Measurements from ENCODE around the gene WWTR1. TPM values are rescaled to one million over a fixed set of nuclear protein-coding genes. Genes with fewer than 3 reads are reported as not detected.

Gene WWTR1
- total and polyA plus RNA-seq, 2 donors from 2014 or later, result 23.3 to 117 TPM

DNA sequence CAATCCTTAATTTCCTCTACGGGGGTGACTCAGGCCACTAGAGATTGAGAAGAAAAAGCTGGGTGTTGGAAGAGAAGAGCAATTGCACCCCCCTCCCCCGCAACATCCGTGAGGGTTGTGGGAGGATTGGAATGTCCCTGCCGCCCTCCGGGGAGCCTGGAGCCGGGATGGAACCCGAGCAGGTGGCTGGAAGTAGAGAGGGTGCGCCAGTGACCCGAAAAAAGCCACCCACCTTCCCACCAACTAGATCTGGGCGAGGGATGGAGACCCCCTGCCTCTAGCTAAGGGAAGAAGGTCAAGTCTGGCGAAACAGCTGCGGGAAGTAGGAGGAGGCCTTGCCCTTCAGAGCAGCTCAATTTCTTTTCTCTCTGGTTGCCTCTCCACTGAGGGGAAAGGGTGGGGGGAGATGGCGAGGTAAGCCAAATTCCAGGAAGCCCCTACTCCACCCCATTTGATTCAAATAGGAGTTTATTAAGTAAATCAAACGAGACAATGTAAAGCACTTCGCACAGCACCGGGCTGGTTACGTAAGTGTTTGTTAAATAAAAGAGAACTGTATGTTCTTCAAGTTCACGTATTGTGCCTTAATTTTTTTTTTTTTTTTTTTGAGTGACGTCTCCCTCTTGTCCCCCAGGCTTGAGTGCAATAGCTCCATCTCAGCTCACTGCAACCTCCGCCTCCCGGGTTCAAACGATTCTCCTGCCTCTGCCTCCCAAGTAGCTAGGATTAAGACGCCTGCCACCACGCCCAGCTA lies 1.1 kb upstream of the WWTR1 start:
- no peaks in the 10 kb centered on the region for H3K9me3 ChIP-seq (ENCODE audit: control insufficient read depth in 2 of 3, insufficient read depth in 1 of 3, low read length in 3 of 3)
- H3K27ac ChIP-seq (ENCODE audit: low read depth in 2 of 2, low read length in 2 of 2), result peak overlapping the region; percentile 97 to 99
- peaks cover 2 to 12% (median 12%) of the 10 kb centered on the region in 3 donors for H3K4me1 ChIP-seq (ENCODE audit: control insufficient read depth in 2 of 3, insufficient read depth in 2 of 3, low read depth in 1 of 3, low read length in 3 of 3)
- H3K9ac ChIP-seq (ENCODE audit: low read length in 3 of 3), result peak overlapping the region; percentile 38 to 92 (median 88)
- no peak for FAIRE-seq
- no peaks in the 10 kb centered on the region for H3K27me3 ChIP-seq (ENCODE audit: control insufficient read depth, insufficient read depth, low read length)
- peak overlapping the region; percentile 55 to 94 (median 80) for H3K4me3 ChIP-seq (ENCODE audit: low read length in 3 of 3)
- intact Hi-C loops (cut with DNase I), result loop anchor here (10.0 kb wide), 1 partner anchor 124 kb away; no protein-coding TSS in a partner anchor
- no peaks in the 10 kb centered on the region for H3K36me3 ChIP-seq (ENCODE audit: control insufficient read depth in 2 of 3, insufficient read depth in 3 of 3, low read length in 3 of 3)
- peak; percentile 89 to 94 (median 91) for DNase-seq
- TF ChIP-seq, protein P1, sequence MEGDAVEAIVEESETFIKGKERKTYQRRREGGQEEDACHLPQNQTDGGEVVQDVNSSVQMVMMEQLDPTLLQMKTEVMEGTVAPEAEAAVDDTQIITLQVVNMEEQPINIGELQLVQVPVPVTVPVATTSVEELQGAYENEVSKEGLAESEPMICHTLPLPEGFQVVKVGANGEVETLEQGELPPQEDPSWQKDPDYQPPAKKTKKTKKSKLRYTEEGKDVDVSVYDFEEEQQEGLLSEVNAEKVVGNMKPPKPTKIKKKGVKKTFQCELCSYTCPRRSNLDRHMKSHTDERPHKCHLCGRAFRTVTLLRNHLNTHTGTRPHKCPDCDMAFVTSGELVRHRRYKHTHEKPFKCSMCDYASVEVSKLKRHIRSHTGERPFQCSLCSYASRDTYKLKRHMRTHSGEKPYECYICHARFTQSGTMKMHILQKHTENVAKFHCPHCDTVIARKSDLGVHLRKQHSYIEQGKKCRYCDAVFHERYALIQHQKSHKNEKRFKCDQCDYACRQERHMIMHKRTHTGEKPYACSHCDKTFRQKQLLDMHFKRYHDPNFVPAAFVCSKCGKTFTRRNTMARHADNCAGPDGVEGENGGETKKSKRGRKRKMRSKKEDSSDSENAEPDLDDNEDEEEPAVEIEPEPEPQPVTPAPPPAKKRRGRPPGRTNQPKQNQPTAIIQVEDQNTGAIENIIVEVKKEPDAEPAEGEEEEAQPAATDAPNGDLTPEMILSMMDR (IDR thresholded peaks at IDR 0.05; ENCODE audit: borderline replicate concordance, extremely low read depth, insufficient read depth), result peak; percentile 2

DNA sequence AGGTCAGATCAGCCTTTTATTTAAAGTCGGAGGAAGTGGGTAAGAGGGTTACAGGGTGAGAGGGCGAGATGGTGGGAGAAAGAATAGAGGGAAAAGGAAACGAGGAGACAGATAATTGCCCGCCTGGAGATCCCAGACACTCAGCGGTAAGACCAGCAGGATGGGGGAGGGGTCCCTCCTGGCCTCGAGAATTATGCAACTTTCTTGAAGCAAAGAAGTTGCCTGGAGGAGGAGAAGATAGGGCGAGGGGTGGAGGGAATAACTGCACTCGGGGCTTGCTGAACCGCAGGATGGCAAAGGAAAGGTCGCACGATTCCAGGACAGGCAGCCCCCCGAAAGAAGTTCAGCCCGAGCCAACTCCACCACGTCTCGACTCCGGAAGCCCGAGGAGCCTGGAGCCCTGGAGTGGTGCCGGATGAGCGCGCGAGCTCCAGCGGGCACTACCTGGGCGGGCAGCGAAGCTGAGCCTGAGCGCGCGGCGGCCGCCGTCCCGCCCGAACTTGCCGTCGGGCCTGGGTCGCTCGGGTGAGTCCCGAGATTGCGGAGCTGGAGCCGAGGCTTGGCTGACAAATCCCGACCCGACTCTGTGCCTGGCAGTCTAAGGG lies 402 bp downstream of the WWTR1 start:
- H3K27ac ChIP-seq (ENCODE audit: low read depth in 2 of 2, low read length in 2 of 2), result peak overlapping the region; percentile 97 to 99
- H3K4me1 ChIP-seq (ENCODE audit: control insufficient read depth in 2 of 3, insufficient read depth in 2 of 3, low read depth in 1 of 3, low read length in 3 of 3), result peaks cover 2 to 19% (median 17%) of the 10 kb centered on the region in 3 donors
- peak overlapping the region; percentile 63 to 94 (median 88) for H3K9ac ChIP-seq (ENCODE audit: low read length in 3 of 3)
- intact Hi-C loops (cut with DNase I), result loop anchor here (10.0 kb wide), 1 partner anchor 123 kb away; no protein-coding TSS in a partner anchor
- H3K36me3 ChIP-seq (ENCODE audit: control insufficient read depth in 2 of 3, insufficient read depth in 3 of 3, low read length in 3 of 3), result peaks cover 0 to 2% (median 0%) of the 10 kb centered on the region in 3 donors
- peak in 2 of 5 donors; percentile 81 to 91 for DNase-seq
- TF ChIP-seq, protein P1 (IDR thresholded peaks at IDR 0.05; ENCODE audit: borderline replicate concordance, extremely low read depth, insufficient read depth), result no peak
- H3K4me3 ChIP-seq (ENCODE audit: low read length in 3 of 3), result peak overlapping the region; percentile 80 to 94 (median 89)
- no peak for FAIRE-seq
- H3K9me3 ChIP-seq (ENCODE audit: control insufficient read depth in 2 of 3, insufficient read depth in 1 of 3, low read length in 3 of 3), result no peaks in the 10 kb centered on the region
- no peaks in the 10 kb centered on the region for H3K27me3 ChIP-seq (ENCODE audit: control insufficient read depth, insufficient read depth, low read length)

DNA sequence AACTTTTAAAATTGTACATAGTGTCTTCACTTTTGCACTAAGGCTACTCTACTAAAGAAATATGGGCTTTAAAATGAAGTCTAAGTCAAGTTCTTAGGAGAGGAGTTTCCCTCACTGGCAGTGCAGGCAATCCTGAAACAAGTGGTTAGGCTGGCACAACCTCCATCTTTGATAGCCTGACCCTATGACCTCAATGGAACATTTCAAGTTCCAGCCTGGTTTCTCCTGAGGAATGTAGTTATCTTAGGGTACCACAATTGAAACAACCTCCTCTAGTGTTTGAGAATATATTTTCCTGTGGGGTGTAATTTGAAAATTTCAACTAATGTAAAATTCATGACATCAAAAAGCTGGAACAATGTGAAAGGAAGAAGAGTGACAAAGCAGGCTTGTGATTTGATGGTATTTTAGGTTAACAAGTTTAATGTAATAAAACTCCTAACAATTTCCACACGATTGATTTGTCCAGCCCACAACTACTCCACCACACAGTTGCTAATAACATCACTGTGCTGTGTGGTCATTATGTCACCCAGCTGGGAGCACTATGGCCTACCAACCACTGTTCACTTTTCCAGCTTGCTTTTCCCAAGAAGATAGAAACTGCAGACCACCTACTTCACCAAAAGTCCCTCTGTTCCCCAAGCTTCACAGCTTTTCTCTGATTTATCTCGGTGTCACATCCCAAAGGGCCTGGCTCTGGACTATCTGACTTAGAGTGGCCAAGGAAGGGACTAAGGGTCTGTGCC lies 1.8 kb downstream of the WWTR1 start:
- intact Hi-C loops (cut with DNase I), result loop anchor here (10.0 kb wide), 1 partner anchor 121 kb away; no protein-coding TSS in a partner anchor
- DNase-seq, result peak in 4 of 5 donors; percentile 15 to 46 (median 32)

More for the DNA sequence above, 1.8 kb downstream of the WWTR1 start:
- TF ChIP-seq, protein P1 (IDR thresholded peaks at IDR 0.05; ENCODE audit: borderline replicate concordance, extremely low read depth, insufficient read depth), result no peak
- H3K27ac ChIP-seq (ENCODE audit: low read depth in 2 of 2, low read length in 2 of 2), result peak overlapping the region; percentile 97 to 99
- H3K9me3 ChIP-seq (ENCODE audit: control insufficient read depth in 2 of 3, insufficient read depth in 1 of 3, low read length in 3 of 3), result no peaks in the 10 kb centered on the region
- H3K36me3 ChIP-seq (ENCODE audit: control insufficient read depth in 2 of 3, insufficient read depth in 3 of 3, low read length in 3 of 3), result peaks cover 0 to 6% (median 2%) of the 10 kb centered on the region in 3 donors
- peak overlapping the region; percentile 63 to 94 (median 88) for H3K9ac ChIP-seq (ENCODE audit: low read length in 3 of 3)
- no peak for FAIRE-seq
- peaks cover 2 to 20% (median 17%) of the 10 kb centered on the region in 3 donors for H3K4me1 ChIP-seq (ENCODE audit: control insufficient read depth in 2 of 3, insufficient read depth in 2 of 3, low read depth in 1 of 3, low read length in 3 of 3)
- H3K4me3 ChIP-seq (ENCODE audit: low read length in 3 of 3), result peak overlapping the region; percentile 80 to 94 (median 89)
- no peaks in the 10 kb centered on the region for H3K27me3 ChIP-seq (ENCODE audit: control insufficient read depth, insufficient read depth, low read length)
